Parathyroid adenoma (tissue), 2 donors: ENCODE results near the gene PDPK1.
A peak's percentile ranks its signal among the peaks of the same experiment; 100 is the strongest.
"Not testable (repeated sequence)": the region's sequence is repeated elsewhere in the genome, so short reads cannot be mapped to it uniquely, and the experiment has no call there.

ENCODE experiments used
- H2AFZ ChIP-seq: fragments of 300-600 bp; sonication (generic); one replicate; pipeline ENCODE4 v1.7.0; 2017; ENCODE audit warnings: antibody characterized with exemption, mild to moderate bottlenecking
- H3K27ac ChIP-seq: fragments of 300-600 bp; sonication (generic); one replicate; pipeline ENCODE4 v1.7.0; 2017
- H3K27me3 ChIP-seq: fragments of 300-600 bp; sonication (generic); one replicate; pipeline ENCODE4 v1.7.0; 2017; ENCODE audit warnings: low read length; ENCODE audit not compliant: control insufficient read depth, insufficient read depth
- H3K36me3 ChIP-seq: fragments of 300-600 bp; sonication (generic); one replicate; pipeline ENCODE4 v1.7.0; 2017; ENCODE audit warnings: low read length; ENCODE audit not compliant: control insufficient read depth, insufficient read depth
- H3K4me1 ChIP-seq: fragments of 300-600 bp; sonication (generic); one replicate; pipeline ENCODE4 v1.7.0; 2017; ENCODE audit warnings: control low read depth
- H3K4me2 ChIP-seq: fragments of 300-600 bp; sonication (generic); one replicate; pipeline ENCODE4 v1.7.0; 2017; ENCODE audit warnings: low read length
- H3K4me3 ChIP-seq: fragments of 300-600 bp; sonication (generic); one replicate; pipeline ENCODE4 v1.7.0; 2017; ENCODE audit warnings: low read depth, low read length
- H3K79me2 ChIP-seq: fragments of 300-600 bp; sonication (generic); one replicate; pipeline ENCODE4 v1.7.0; 2017; ENCODE audit warnings: control low read depth
- H3K9ac ChIP-seq: fragments of 300-600 bp; sonication (generic); one replicate; pipeline ENCODE4 v1.7.0; 2017; ENCODE audit warnings: mild to moderate bottlenecking
- H3K9me3 ChIP-seq: fragments of 300-600 bp; sonication (generic); one replicate; pipeline ENCODE4 v1.7.0; 2017; ENCODE audit warnings: low read length; ENCODE audit not compliant: control insufficient read depth
- CTCF ChIP-seq: fragments of 300-600 bp; sonication (generic); IDR thresholded peaks from one replicate; pipeline ENCODE4 v1.7.0; 2017; ENCODE audit warnings: antibody characterized with exemption, mild to moderate bottlenecking
- donor health status: primary hyperparathyroidism.

Gene PDPK1

GRCh38 chr16:2602175-2602574, 64.4 kb downstream of the PDPK1 start:
- not testable (repeated sequence) for H2AFZ ChIP-seq, H3K4me2 ChIP-seq, H3K9me3 ChIP-seq, H3K9ac ChIP-seq, H3K36me3 ChIP-seq, H3K4me3 ChIP-seq, H3K4me1 ChIP-seq, H3K27me3 ChIP-seq, H3K27ac ChIP-seq
- H3K79me2 ChIP-seq, result peaks cover 13% of the 10 kb centered on the region

- no peak for TF ChIP-seq CTCF
- H3K9ac ChIP-seq, result peak overlapping the region; percentile 35
- peaks cover 13% of the 10 kb centered on the region for H3K79me2 ChIP-seq
- peak overlapping the region; percentile 95 for H3K4me2 ChIP-seq
- H3K9me3 ChIP-seq, result no peaks in the 10 kb centered on the region
- no peaks in the 10 kb centered on the region for H3K4me1 ChIP-seq
- peak overlapping the region; percentile 76 for H3K27ac ChIP-seq
- H3K36me3 ChIP-seq, result no peaks in the 10 kb centered on the region
- H3K4me3 ChIP-seq, result peak overlapping the region; percentile 96
- peak overlapping the region; percentile 95 for H2AFZ ChIP-seq
- no peaks in the 10 kb centered on the region for H3K27me3 ChIP-seq
These were observed 65.6 kb downstream of the PDPK1 start for GRCh38 chr16:2603165-2604015.

- H3K27me3 ChIP-seq, H3K36me3 ChIP-seq, H3K4me1 ChIP-seq, H3K9me3 ChIP-seq: not testable (repeated sequence)
- peak overlapping the region; percentile 96 for H3K4me3 ChIP-seq
- H3K27ac ChIP-seq, result peak overlapping the region; percentile 76
- H3K9ac ChIP-seq, result peak overlapping the region; percentile 35
- peaks cover 13% of the 10 kb centered on the region for H3K79me2 ChIP-seq
- peak overlapping the region; percentile 95 for H2AFZ ChIP-seq
- H3K4me2 ChIP-seq, result peak overlapping the region; percentile 95
These were observed 66.2 kb downstream of the PDPK1 start for GRCh38 chr16:2604016-2604369.

GRCh38 chr16:2606820-2607219, 69.0 kb downstream of the PDPK1 start:
- not testable (repeated sequence) for H3K36me3 ChIP-seq, H3K27ac ChIP-seq, H3K9ac ChIP-seq, H3K27me3 ChIP-seq, H3K4me3 ChIP-seq, H3K9me3 ChIP-seq, H2AFZ ChIP-seq, H3K4me2 ChIP-seq, H3K4me1 ChIP-seq
- peaks cover 25% of the 10 kb centered on the region for H3K79me2 ChIP-seq

DNA sequence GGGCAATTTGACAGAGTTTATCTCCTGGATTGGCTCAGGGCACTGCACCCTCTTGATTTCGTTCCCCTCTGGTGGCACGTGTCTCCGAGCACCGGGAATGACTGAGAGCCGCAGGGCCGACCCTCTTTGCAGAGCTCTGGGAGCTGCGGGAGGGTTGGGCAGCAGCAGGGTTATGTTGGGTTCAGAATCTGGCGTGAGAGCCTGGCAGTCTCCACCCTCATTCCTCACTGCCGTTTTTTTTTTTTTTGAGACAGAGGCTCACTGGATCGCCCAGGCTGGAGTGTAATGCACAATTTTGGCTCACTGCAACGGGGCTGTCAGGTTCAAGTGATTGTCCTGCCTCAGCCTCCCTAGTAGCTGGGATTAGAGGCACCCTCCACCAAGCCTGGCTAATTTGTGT, 71.5 kb downstream of the PDPK1 start:
- H3K9ac ChIP-seq, H3K27me3 ChIP-seq, H3K4me2 ChIP-seq, H3K36me3 ChIP-seq, H3K9me3 ChIP-seq, H3K4me1 ChIP-seq, H2AFZ ChIP-seq, H3K4me3 ChIP-seq, H3K27ac ChIP-seq: not testable (repeated sequence)
- peaks cover 17% of the 10 kb centered on the region for H3K79me2 ChIP-seq

DNA sequence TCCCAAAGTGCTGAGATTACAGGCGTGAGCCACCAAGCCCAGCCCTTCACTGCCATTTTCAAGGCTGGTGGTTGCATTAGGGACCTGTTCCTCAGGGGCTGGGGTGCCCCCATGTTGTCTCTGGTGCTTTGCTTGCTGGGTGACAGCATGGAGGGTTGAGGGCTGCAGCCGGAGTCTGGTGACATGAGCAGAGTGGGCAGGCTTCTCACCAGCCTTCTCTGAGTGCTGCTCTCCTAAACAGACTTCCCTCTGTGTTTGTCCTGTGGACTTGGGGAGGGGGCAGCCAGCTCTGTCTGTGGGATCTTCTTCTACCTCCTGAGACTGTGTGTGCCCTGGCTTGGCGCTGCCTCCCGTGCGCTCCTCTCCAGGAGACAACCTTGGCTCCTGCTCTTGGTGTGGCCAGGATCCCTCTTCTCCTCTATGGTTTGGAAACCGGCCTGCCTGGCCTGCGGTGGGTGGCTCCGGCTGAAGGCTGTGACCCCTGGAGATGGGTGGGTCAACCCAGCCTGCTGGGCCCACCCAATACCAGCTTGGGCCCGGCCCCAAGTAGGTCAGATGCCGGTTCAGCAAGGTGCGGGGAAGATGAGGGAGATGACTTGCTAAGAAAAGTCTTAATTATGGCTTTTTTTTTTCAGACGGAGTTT, 72.1 kb downstream of the PDPK1 start:
- Histone ChIP-seq H2AFZ (no peak overlapping the region), H3K4me2 (no peak overlapping the region), H3K27me3 (no peaks in the 10 kb centered on the region), H3K4me1 (peaks cover 7% of the 10 kb centered on the region), H3K9ac (no peak overlapping the region), H3K79me2 (peaks cover 17% of the 10 kb centered on the region), H3K4me3 (no peak overlapping the region), H3K9me3 (no peaks in the 10 kb centered on the region), H3K27ac (no peak overlapping the region), H3K36me3 (no peaks in the 10 kb centered on the region)
- TF ChIP-seq CTCF, result no peak
